GM20000 (cell line): ENCODE results near the gene ANKRD63.

ENCODE experiments used
- DNase-seq: peaks from one replicate; pipeline ENCODE4 v3.0.0; 2012; ENCODE audit warnings: low spot score
- TF ChIP-seq, protein P1 (sequence below): IDR thresholded peaks from 2 replicates; pipeline ENCODE4 v1.5.1; 2012; ENCODE audit warnings: mild to moderate bottlenecking, control low read depth; ENCODE audit errors: extremely low read depth, missing control alignments

Gene ANKRD63

DNA sequence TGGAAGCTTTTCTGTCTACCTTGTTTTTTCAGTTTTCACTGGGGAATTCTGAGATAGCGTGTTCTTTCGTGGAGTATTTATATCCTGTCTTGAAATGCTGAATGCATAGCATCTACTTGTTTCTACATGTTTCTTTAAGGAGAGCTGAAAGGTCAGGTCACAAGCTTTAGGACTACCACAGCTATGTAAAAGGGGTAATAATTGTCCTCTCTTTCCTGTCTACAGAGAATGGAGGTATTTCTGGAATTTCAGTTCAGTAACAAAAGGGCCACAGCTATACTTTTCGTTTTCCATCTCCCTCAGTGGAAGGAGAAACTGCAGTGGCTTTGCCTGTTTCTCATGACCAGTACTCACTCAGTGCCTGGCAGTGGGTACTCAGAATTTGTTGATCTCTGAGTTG lies 45.3 kb upstream of the ANKRD63 start:
- DNase-seq, result no peak
- TF ChIP-seq, protein P1, sequence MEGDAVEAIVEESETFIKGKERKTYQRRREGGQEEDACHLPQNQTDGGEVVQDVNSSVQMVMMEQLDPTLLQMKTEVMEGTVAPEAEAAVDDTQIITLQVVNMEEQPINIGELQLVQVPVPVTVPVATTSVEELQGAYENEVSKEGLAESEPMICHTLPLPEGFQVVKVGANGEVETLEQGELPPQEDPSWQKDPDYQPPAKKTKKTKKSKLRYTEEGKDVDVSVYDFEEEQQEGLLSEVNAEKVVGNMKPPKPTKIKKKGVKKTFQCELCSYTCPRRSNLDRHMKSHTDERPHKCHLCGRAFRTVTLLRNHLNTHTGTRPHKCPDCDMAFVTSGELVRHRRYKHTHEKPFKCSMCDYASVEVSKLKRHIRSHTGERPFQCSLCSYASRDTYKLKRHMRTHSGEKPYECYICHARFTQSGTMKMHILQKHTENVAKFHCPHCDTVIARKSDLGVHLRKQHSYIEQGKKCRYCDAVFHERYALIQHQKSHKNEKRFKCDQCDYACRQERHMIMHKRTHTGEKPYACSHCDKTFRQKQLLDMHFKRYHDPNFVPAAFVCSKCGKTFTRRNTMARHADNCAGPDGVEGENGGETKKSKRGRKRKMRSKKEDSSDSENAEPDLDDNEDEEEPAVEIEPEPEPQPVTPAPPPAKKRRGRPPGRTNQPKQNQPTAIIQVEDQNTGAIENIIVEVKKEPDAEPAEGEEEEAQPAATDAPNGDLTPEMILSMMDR, result no peak

DNA sequence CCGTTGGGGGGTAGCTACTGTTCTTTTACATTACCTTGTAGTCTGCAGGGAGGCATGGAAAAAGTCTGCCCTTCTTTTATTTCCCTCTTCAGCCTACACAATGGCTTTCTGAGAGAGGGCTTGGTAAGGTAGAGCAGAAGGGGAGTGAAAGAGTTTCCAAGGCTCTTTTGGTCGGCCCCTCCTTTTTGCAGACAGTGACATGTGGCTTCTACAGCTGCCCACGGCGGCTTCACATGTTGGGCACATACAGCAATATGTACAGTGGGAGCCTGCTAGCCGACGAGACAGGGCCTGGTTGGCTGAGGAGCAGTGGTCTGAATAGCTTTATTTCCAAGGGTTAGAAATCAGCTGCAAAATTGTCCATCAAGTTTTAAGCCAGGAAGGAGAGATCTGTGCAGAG lies 44.6 kb upstream of the ANKRD63 start:
- DNase-seq, result no peak
- TF ChIP-seq, protein P1, result no peak

DNA sequence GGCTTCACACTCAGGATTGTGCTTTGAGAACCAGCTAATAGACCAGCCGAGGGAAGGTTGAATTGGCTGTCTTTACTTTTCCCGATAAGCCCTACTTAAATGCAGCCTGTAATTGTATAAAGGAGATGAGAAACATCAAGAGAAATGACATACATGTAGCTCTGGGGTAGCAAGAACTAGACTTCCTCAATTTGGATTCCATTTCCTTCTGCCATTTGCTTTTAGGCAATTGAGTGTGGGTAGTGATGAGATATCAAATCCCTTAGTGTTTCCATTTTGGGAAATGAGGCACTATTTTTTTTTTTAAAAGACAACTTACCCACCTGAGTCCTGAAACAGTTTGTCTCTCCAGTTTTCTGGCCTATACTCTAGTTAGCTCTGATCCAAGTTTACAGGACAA lies 42.8 kb upstream of the ANKRD63 start:
- DNase-seq, result no peak

DNA sequence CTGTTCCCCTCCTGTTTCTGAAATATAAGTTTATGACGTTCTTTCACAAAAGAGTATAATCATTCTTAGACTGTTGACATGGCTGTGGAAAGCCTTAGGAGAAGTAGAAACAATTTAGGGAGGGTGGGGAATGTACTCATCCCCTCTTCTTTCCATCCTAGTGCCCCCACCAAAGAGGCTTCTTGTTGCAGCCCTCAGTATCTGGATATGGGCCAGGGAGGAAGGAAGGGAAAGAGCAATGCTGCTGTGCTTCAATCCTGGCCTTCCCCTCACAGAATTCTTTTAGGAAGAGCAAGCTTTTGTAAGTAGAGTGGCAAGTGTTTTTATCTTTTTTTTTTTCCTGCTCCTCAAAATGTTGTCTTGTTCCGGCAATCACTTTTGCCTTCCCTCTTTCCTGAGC lies 42.3 kb upstream of the ANKRD63 start:
- DNase-seq, result no peak
- TF ChIP-seq, protein P1, result no peak

More for the DNA sequence above, 42.8 kb upstream of the ANKRD63 start:
- TF ChIP-seq, protein P1, result no peak

DNA sequence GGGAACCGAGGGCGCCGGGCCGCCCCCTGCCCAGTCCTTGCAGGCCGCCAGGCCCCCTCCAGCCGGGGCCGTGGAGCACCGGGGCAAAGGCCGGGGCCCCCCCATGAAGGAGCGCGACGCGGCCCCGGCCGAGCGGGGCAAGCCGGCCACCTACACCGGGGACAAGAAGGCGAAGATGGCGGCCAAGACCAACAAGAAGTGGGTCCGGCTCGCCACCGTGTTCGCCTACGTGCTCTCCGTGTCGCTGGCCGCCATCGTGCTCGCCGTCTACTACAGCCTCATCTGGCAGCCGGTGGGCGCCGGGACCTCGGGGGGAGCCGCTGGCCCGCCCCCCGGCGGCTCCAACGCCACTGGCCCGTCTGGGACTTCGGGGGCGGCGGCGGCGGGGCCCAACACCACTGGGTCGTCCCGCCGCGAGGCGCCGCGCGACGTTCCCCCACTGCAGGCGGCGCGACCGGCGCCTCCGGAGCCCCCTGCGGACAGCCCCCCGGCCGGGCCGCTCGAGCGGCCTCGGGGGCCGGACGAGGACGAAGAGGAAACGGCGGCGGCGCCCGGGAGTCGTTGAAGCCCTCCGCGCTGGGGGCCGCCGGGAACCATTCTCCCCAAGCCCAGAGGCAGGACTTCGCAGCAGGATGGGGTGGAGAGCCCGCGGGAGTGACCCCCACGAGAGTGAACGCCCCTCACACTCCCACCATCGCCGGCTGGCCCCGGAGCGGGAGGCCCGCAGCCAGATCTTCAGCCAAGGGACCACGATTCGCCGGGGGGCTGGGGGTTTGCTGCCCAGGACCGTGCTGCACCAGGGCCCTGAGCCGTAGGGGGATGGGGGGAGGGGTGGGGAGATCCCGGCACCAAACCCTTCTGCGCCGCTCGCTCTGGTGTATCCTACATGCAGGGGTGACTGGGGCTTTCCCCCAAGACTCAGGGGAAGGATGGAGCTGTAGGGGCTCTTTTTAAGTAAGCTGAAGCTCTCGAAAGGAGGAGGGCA lies 41.4 kb upstream of the ANKRD63 start:
- DNase-seq, result no peak
- TF ChIP-seq, protein P1, result no peak

DNA sequence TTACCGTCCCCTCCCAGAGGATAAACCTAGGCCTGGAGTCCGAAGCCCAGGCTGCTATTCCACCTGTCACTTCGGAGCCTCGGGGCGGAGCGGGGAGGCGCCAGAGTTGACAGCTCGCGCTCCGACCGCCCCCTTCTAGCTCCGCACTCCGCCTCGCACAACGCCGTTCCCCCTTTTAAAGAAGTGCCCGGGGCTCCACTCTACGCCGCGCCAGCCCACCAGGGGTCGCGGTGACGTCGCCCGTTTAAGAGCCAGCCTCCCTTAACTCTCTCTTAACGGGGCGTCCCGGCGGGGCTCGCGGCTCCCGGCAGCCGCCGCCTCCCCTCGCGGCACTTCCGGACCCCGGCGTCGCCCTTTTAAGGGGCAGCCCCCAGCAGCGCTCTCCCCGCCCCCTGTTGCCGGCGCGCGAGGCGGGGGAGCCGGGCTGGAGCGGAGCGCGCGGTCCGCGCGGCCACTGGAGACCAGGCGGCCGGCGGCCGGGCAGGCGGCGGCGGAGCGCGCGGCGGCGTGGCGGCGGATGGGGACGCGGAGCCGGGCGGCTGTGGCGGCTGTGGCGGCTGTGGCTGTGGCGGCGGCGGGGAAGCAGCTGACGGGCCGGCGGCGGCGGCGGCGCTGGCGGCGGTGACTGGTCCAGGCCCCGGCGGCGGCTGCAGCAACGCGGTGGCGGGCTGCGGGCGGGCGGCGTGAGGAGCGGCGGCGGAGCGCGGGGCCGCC lies 40.5 kb upstream of the ANKRD63 start, which contains the start of gene INAFM2:
INAFM2 (plus strand) TSS at position 454 of the 714 bp plus-strand sequence. CDS start 364 bp downstream, outside the sequence.
- DNase-seq, result peak; percentile 99
- TF ChIP-seq, protein P1, result no peak

DNA sequence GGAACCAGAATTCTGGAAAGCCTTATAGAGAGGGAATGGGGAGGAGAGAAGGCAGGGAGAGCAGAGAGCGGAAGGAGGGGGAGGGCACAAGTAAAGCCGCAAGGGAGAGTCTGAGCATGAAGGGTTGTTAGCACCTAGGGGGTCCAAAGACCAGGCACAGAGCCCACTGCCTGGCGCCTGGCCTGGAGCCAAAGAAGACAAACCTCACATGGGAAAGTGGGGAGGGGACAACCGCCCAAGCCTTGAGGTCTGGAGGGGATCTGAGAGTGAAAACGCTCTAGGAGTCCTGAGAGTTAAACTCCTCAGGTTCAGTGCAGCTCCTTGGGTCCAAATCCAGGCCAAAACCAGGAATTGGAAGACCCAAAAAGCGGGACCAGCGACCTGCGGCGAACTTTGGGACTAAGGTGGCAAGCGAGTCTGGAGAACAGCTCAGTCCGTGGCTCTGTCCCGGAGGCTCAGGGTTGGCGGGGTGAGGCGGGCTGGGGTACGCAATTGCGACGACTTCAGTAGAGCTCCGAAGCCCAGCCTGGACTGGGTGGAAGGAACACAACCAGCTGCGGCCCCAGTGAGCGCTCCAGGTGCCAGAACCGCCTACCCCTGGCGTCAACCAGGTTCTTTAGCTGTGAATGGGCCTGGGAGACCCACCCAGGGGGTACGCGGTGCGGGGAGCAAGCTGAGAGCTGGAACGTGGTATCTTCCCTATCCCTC lies 39.8 kb upstream of the ANKRD63 start:
- DNase-seq, result no peak
- TF ChIP-seq, protein P1, result no peak
